GM12878 (cell line): ENCODE data around the gene FRK. TPM values are rescaled to one million over a fixed set of nuclear protein-coding genes. Genes with fewer than 3 reads are reported as not detected.

Experiments
- ATAC-seq: fragments of 200-7000 bp; cut with Tn5 transposase; 3 replicates; pipeline ENCODE4 v1.9.1; 2020; ENCODE audit warnings: mild to moderate bottlenecking, moderate library complexity
- BruUV-seq: library from RNA; stranded (reverse); fragments of 400-500 nt; replicated peaks from 2 replicates; lab custom pipeline; 2021; lab: Mats Ljungman, UMichigan
- CTCF ChIA-PET: fragments of 300-600 bp; sonication (Branson Sonifier 250); formaldehyde crosslinking; extraction: SDS; loops from one replicate; lab custom pipeline; 2021; ENCODE audit warnings: inconsistent platforms; lab: Yijun Ruan, JAX
- POLR2A ChIA-PET: fragments of 350-600 bp; formaldehyde crosslinking; extraction: SDS; loops from one replicate; lab custom pipeline; 2021; ENCODE audit warnings: inconsistent platforms; lab: Charles Lee
- RAD21 ChIA-PET: fragments of 300-600 bp; sonication (Branson Sonifier 250); formaldehyde crosslinking; loops from one replicate; lab custom pipeline; 2023; ENCODE audit warnings: antibody characterized with exemption; ENCODE audit not compliant: unreplicated experiment; lab: Charles Lee
- SMC1A ChIA-PET: fragments of 300-600 bp; sonication (Branson Sonifier 250); formaldehyde crosslinking; loops from one replicate; lab custom pipeline; 2023; ENCODE audit not compliant: unreplicated experiment, uncharacterized antibody; lab: Charles Lee
- DNase-seq: peaks from one replicate; pipeline ENCODE4 v3.0.0-alpha.2; 2011; ENCODE audit warnings: low read depth, low spot score
- FAIRE-seq: peaks from 3 replicates; lab custom pipeline; 2011; peaks lifted over from hg19 to GRCh38; lab: Jason Lieb, UNC
- H2AFZ ChIP-seq: 2 replicates; pipeline ENCODE4 v1.6.0; 2011; ENCODE audit warnings: low read depth, low read length, control low read depth; ENCODE audit not compliant: control insufficient read depth
- H3K27ac ChIP-seq: 2 replicates; pipeline ENCODE4 v1.5.1; 2011; ENCODE audit warnings: control low read depth; ENCODE audit not compliant: control insufficient read depth, insufficient read depth
- H3K27me3 ChIP-seq, 2 experiments: replicated peaks in 1 of 2; 2 replicates each; pipeline versions ENCODE4 v1.6.0 to v1.6.1; 2011; ENCODE audit warnings: low read length in 1 of 2; ENCODE audit not compliant: control insufficient read depth in 2 of 2, insufficient read depth in 2 of 2
- H3K36me3 ChIP-seq, 2 experiments: 2 replicates each; pipeline ENCODE4 v1.5.1; 2011; ENCODE audit warnings: low read length in 1 of 2; ENCODE audit not compliant: control insufficient read depth in 2 of 2, insufficient read depth in 2 of 2
- H3K4me1 ChIP-seq: 2 replicates; pipeline ENCODE4 v1.6.1; 2011; ENCODE audit warnings: mild to moderate bottlenecking, low read length, moderate library complexity, mixed read lengths; ENCODE audit not compliant: control insufficient read depth, insufficient read depth
- H3K4me2 ChIP-seq: 2 replicates; pipeline ENCODE4 v1.6.0; 2011; ENCODE audit warnings: control low read depth; ENCODE audit not compliant: control insufficient read depth, insufficient read depth
- H3K4me3 ChIP-seq: fragments of 200-600 bp; sonication (generic); 2 replicates; pipeline ENCODE4 v1.5.1; 2016
- H3K79me2 ChIP-seq: 2 replicates; pipeline ENCODE4 v1.6.0; 2011; ENCODE audit warnings: low read length; ENCODE audit not compliant: control insufficient read depth, insufficient read depth
- H3K9ac ChIP-seq: 2 replicates; pipeline ENCODE4 v1.8.0; 2011; ENCODE audit warnings: low read length, control low read depth, mixed read lengths; ENCODE audit not compliant: control insufficient read depth, insufficient read depth
- H3K9me3 ChIP-seq: replicated peaks from 3 replicates; pipeline ENCODE4 v1.5.1; 2011; ENCODE audit warnings: mild to moderate bottlenecking, low read length; ENCODE audit not compliant: control insufficient read depth, insufficient read depth
- H4K20me1 ChIP-seq: 2 replicates; pipeline ENCODE4 v1.6.0; 2011; ENCODE audit not compliant: control insufficient read depth, insufficient read depth
- BCL11A ChIP-seq: IDR thresholded peaks from 2 replicates; pipeline ENCODE4 v1.6.1; 2011; ENCODE audit warnings: low read depth, low read length
- EGR1 ChIP-seq, 2 experiments: IDR thresholded peaks; 1 replicate in 1 of 2; 2 replicates in 1 of 2; pipeline ENCODE4 v1.6.1; 2011 to 2012; ENCODE audit warnings: low read depth in 2 of 2, low read length in 2 of 2, borderline replicate concordance in 1 of 2, mild to moderate bottlenecking in 1 of 2, moderate library complexity in 1 of 2
- SRF ChIP-seq, 2 experiments: IDR thresholded peaks; 2 replicates each; pipeline ENCODE4 v1.6.1; 2011; ENCODE audit warnings: low read depth in 2 of 2, low read length in 2 of 2, mild to moderate bottlenecking in 1 of 2, moderate library complexity in 1 of 2
- TCF12 ChIP-seq: IDR thresholded peaks from 2 replicates; pipeline ENCODE4 v1.6.1; 2011; ENCODE audit warnings: low read depth, mild to moderate bottlenecking, low read length
- WGBS: methylation state at CpG from one replicate; pipeline ENCODE4 v1.1.6; 2016; ENCODE audit warnings: low lambda C conversion rate; ENCODE audit not compliant: insufficient replicate concordance, insufficient coverage; ENCODE audit errors: missing lambda C conversion rate; 5-methylcytosine and 5-hydroxymethylcytosine counted together
- in situ Hi-C: fragments of 300-500 bp; cut with MboI; formaldehyde crosslinking; loops from 9 replicates; pipeline ENCODE4 v1.14.3; 2018; ENCODE audit warnings: mixed read lengths
- intact Hi-C: fragments of 100-400 bp; cut with micrococcal nuclease; formaldehyde crosslinking; loops from one replicate; pipeline ENCODE4 v1.14.2; 2022; ENCODE audit not compliant: unreplicated experiment
- polyA plus RNA-seq, 11 experiments: library from polyadenylated mRNA; depleted of rRNA in 4 of 11; unstranded in 6 of 11; stranded (reverse) in 5 of 11; fragments of >200 nt; fragmentation: Nextera tagmentation in 4 of 11; fragmentation: Illumina TruSeq in 1 of 11; extraction: Ambion mirVana in 4 of 11; extraction: Trizol in 1 of 11; gene quantifications; 1 replicate in 1 of 11; 2 replicates in 10 of 11; pipeline versions ENCODE4 v1.2.1 to v1.2.3, GENCODE V29; 2011 to 2016; ENCODE audit warnings: inconsistent platforms in 2 of 11, missing spikeins in 2 of 11, low read depth in 1 of 11
- total RNA-seq, 4 experiments: library from RNA; depleted of rRNA in 3 of 4; stranded (reverse); fragments of >200 nt in 3 of 4; fragmentation: Illumina TruSeq in 1 of 4; extraction: Trizol in 1 of 4; gene quantifications; 2 replicates each; pipeline versions ENCODE4 v1.2.1 to v1.2.3, GENCODE V29; 2013 to 2021
- TF ChIP-seq, protein P1 (sequence below): IDR thresholded peaks from 2 replicates; pipeline ENCODE4 v1.6.1; 2012; ENCODE audit warnings: improper control_type of control experiment, low read depth, low read length; ENCODE audit not compliant: insufficient replicate concordance
- TF ChIP-seq, protein P2 (sequence below): fragments of 450-650 bp; IDR thresholded peaks from 2 replicates; pipeline ENCODE4 v1.6.1; 2017; ENCODE audit warnings: mild to moderate bottlenecking, moderate library complexity
- TF ChIP-seq, protein P3 (sequence below): fragments of 450-650 bp; IDR thresholded peaks from 2 replicates; pipeline ENCODE4 v1.6.1; 2017; ENCODE audit warnings: low read depth, mild to moderate bottlenecking, moderate library complexity

The FRK gene
- total and polyA plus RNA-seq, 10 of the 15 experiments (the other 5 are each of a cell fraction or from before 2014, with no cell fraction given): 0.29 to 2.4 (median 1.2) TPM

DNA sequence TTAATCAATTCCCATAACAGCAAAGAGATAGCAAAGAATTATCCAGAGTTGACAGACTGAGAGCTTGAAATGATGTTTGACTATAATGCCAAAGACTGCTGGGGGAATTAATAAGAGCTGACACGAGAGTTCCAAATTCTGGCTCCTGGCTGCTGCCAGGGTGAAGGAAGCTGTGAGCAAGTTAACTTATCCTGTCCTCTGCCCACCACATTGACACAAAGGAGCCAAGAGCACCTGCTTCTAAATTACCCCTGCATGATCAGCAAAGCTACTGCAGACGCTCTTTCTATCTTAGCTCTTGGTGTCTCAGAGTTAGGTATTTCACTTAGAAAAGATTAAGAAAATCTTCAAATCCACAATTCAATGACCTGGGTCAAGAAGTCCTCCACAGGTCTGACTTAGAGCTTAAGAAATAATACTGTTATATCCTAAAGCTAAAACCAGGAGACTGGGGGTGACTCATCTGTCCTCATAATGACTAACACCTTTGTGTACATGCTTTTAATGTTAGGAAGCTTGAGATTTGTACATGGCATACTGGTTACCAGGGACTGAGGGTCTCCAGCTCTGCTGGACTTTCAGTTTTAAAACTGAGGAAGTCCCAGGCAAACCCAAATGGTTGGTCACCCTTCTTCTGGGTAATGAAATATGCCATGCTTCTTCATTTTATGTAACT is 13.2 kb upstream of the FRK start:
- ChIA-PET CTCF (interaction anchor here (0.7 to 1.4 kb wide), 6 partner anchors 13 to 178 kb away, joined by 3 to 5 read pairs (median 4); partner anchors contain the start of genes FRK and NT5DC1), POLR2A (interaction anchor here (0.9 to 1.0 kb wide), 2 partner anchors 9 to 11 kb away, joined by 3 to 4 read pairs; no protein-coding TSS in a partner anchor), SMC1A (interaction anchor here (0.8 to 8.6 kb wide), 7 partner anchors 9 to 68 kb away, joined by 3 to 68 read pairs (median 3); partner anchors contain the start of gene FRK), RAD21 (interaction anchor here (0.9 kb wide), 1 partner anchor 12 kb away, joined by 3 read pairs; no protein-coding TSS in a partner anchor)
- WGBS: 100% methylated on average over 2 of the region's 2 CpGs
- Histone ChIP-seq H3K4me1 (no peaks in the 10 kb centered on the region), H3K9ac (no peak overlapping the region), H3K79me2 (no peaks in the 10 kb centered on the region), H3K4me2 (no peak overlapping the region), H3K36me3 (no peaks in the 10 kb centered on the region), H3K27me3 (no peaks in the 10 kb centered on the region), H3K9me3 (no peaks in the 10 kb centered on the region), H2AFZ (no peak overlapping the region), H3K4me3 (no peak overlapping the region), H4K20me1 (no peaks in the 10 kb centered on the region), H3K27ac (no peak overlapping the region)
- BruUV-seq: no TSS peak
- in situ Hi-C loops (no loop called here), intact Hi-C loops (no loop called here)
- DNase-seq (no peak), ATAC-seq (no peak), FAIRE-seq (no peak)
- TF ChIP-seq, protein P1, sequence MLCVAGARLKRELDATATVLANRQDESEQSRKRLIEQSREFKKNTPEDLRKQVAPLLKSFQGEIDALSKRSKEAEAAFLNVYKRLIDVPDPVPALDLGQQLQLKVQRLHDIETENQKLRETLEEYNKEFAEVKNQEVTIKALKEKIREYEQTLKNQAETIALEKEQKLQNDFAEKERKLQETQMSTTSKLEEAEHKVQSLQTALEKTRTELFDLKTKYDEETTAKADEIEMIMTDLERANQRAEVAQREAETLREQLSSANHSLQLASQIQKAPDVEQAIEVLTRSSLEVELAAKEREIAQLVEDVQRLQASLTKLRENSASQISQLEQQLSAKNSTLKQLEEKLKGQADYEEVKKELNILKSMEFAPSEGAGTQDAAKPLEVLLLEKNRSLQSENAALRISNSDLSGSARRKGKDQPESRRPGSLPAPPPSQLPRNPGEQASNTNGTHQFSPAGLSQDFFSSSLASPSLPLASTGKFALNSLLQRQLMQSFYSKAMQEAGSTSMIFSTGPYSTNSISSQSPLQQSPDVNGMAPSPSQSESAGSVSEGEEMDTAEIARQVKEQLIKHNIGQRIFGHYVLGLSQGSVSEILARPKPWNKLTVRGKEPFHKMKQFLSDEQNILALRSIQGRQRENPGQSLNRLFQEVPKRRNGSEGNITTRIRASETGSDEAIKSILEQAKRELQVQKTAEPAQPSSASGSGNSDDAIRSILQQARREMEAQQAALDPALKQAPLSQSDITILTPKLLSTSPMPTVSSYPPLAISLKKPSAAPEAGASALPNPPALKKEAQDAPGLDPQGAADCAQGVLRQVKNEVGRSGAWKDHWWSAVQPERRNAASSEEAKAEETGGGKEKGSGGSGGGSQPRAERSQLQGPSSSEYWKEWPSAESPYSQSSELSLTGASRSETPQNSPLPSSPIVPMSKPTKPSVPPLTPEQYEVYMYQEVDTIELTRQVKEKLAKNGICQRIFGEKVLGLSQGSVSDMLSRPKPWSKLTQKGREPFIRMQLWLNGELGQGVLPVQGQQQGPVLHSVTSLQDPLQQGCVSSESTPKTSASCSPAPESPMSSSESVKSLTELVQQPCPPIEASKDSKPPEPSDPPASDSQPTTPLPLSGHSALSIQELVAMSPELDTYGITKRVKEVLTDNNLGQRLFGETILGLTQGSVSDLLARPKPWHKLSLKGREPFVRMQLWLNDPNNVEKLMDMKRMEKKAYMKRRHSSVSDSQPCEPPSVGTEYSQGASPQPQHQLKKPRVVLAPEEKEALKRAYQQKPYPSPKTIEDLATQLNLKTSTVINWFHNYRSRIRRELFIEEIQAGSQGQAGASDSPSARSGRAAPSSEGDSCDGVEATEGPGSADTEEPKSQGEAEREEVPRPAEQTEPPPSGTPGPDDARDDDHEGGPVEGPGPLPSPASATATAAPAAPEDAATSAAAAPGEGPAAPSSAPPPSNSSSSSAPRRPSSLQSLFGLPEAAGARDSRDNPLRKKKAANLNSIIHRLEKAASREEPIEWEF: no peak
- TF ChIP-seq, protein P2, sequence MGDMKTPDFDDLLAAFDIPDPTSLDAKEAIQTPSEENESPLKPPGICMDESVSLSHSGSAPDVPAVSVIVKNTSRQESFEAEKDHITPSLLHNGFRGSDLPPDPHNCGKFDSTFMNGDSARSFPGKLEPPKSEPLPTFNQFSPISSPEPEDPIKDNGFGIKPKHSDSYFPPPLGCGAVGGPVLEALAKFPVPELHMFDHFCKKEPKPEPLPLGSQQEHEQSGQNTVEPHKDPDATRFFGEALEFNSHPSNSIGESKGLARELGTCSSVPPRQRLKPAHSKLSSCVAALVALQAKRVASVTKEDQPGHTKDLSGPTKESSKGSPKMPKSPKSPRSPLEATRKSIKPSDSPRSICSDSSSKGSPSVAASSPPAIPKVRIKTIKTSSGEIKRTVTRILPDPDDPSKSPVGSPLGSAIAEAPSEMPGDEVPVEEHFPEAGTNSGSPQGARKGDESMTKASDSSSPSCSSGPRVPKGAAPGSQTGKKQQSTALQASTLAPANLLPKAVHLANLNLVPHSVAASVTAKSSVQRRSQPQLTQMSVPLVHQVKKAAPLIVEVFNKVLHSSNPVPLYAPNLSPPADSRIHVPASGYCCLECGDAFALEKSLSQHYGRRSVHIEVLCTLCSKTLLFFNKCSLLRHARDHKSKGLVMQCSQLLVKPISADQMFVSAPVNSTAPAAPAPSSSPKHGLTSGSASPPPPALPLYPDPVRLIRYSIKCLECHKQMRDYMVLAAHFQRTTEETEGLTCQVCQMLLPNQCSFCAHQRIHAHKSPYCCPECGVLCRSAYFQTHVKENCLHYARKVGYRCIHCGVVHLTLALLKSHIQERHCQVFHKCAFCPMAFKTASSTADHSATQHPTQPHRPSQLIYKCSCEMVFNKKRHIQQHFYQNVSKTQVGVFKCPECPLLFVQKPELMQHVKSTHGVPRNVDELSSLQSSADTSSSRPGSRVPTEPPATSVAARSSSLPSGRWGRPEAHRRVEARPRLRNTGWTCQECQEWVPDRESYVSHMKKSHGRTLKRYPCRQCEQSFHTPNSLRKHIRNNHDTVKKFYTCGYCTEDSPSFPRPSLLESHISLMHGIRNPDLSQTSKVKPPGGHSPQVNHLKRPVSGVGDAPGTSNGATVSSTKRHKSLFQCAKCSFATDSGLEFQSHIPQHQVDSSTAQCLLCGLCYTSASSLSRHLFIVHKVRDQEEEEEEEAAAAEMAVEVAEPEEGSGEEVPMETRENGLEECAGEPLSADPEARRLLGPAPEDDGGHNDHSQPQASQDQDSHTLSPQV: no peak
- no peak for TF ChIP-seq SRF (IDR thresholded peaks at IDR 0.05; ENCODE audit: low read depth in 2 of 2, low read length in 2 of 2)
- no peak for TF ChIP-seq BCL11A
- no peak for TF ChIP-seq EGR1 (IDR thresholded peaks at IDR 0.05; ENCODE audit: borderline replicate concordance in 1 of 2, low read depth in 2 of 2, low read length in 2 of 2)
- TF ChIP-seq, protein P3, sequence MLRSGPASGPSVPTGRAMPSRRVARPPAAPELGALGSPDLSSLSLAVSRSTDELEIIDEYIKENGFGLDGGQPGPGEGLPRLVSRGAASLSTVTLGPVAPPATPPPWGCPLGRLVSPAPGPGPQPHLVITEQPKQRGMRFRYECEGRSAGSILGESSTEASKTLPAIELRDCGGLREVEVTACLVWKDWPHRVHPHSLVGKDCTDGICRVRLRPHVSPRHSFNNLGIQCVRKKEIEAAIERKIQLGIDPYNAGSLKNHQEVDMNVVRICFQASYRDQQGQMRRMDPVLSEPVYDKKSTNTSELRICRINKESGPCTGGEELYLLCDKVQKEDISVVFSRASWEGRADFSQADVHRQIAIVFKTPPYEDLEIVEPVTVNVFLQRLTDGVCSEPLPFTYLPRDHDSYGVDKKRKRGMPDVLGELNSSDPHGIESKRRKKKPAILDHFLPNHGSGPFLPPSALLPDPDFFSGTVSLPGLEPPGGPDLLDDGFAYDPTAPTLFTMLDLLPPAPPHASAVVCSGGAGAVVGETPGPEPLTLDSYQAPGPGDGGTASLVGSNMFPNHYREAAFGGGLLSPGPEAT: no peak
- TF ChIP-seq TCF12: no peak
